GM12878 (cell line): Measurements from ENCODE around the gene SYNDIG1. TPM values are rescaled to one million over a fixed set of nuclear protein-coding genes. Genes with fewer than 3 reads are reported as not detected.

ENCODE experiments used
- ATAC-seq: fragments of 200-7000 bp; cut with Tn5 transposase; 3 replicates; pipeline ENCODE4 v1.9.1; 2020; ENCODE audit warnings: mild to moderate bottlenecking, moderate library complexity
- BruUV-seq: library from RNA; stranded (reverse); fragments of 400-500 nt; replicated peaks from 2 replicates; lab custom pipeline; 2021; lab: Mats Ljungman, UMichigan
- CTCF ChIA-PET: fragments of 300-600 bp; sonication (Branson Sonifier 250); formaldehyde crosslinking; extraction: SDS; loops from one replicate; lab custom pipeline; 2021; ENCODE audit warnings: inconsistent platforms; lab: Yijun Ruan, JAX
- POLR2A ChIA-PET: fragments of 350-600 bp; formaldehyde crosslinking; extraction: SDS; loops from one replicate; lab custom pipeline; 2021; ENCODE audit warnings: inconsistent platforms; lab: Charles Lee
- RAD21 ChIA-PET: fragments of 300-600 bp; sonication (Branson Sonifier 250); formaldehyde crosslinking; loops from one replicate; lab custom pipeline; 2023; ENCODE audit warnings: antibody characterized with exemption; ENCODE audit not compliant: unreplicated experiment; lab: Charles Lee
- SMC1A ChIA-PET: fragments of 300-600 bp; sonication (Branson Sonifier 250); formaldehyde crosslinking; loops from one replicate; lab custom pipeline; 2023; ENCODE audit not compliant: unreplicated experiment, uncharacterized antibody; lab: Charles Lee
- DNase-seq: peaks from one replicate; pipeline ENCODE4 v3.0.0-alpha.2; 2011; ENCODE audit warnings: low read depth, low spot score
- FAIRE-seq: peaks from 3 replicates; lab custom pipeline; 2011; peaks lifted over from hg19 to GRCh38; lab: Jason Lieb, UNC
- H2AFZ ChIP-seq: 2 replicates; pipeline ENCODE4 v1.6.0; 2011; ENCODE audit warnings: low read depth, low read length, control low read depth; ENCODE audit not compliant: control insufficient read depth
- H3K27ac ChIP-seq: 2 replicates; pipeline ENCODE4 v1.5.1; 2011; ENCODE audit warnings: control low read depth; ENCODE audit not compliant: control insufficient read depth, insufficient read depth
- H3K27me3 ChIP-seq, 2 experiments: replicated peaks in 1 of 2; 2 replicates each; pipeline versions ENCODE4 v1.6.0 to v1.6.1; 2011; ENCODE audit warnings: low read length in 1 of 2; ENCODE audit not compliant: control insufficient read depth in 2 of 2, insufficient read depth in 2 of 2
- H3K36me3 ChIP-seq, 2 experiments: 2 replicates each; pipeline ENCODE4 v1.5.1; 2011; ENCODE audit warnings: low read length in 1 of 2; ENCODE audit not compliant: control insufficient read depth in 2 of 2, insufficient read depth in 2 of 2
- H3K4me1 ChIP-seq: 2 replicates; pipeline ENCODE4 v1.6.1; 2011; ENCODE audit warnings: mild to moderate bottlenecking, low read length, moderate library complexity, mixed read lengths; ENCODE audit not compliant: control insufficient read depth, insufficient read depth
- H3K4me2 ChIP-seq: 2 replicates; pipeline ENCODE4 v1.6.0; 2011; ENCODE audit warnings: control low read depth; ENCODE audit not compliant: control insufficient read depth, insufficient read depth
- H3K4me3 ChIP-seq: fragments of 200-600 bp; sonication (generic); 2 replicates; pipeline ENCODE4 v1.5.1; 2016
- H3K79me2 ChIP-seq: 2 replicates; pipeline ENCODE4 v1.6.0; 2011; ENCODE audit warnings: low read length; ENCODE audit not compliant: control insufficient read depth, insufficient read depth
- H3K9ac ChIP-seq: 2 replicates; pipeline ENCODE4 v1.8.0; 2011; ENCODE audit warnings: low read length, control low read depth, mixed read lengths; ENCODE audit not compliant: control insufficient read depth, insufficient read depth
- H3K9me3 ChIP-seq: replicated peaks from 3 replicates; pipeline ENCODE4 v1.5.1; 2011; ENCODE audit warnings: mild to moderate bottlenecking, low read length; ENCODE audit not compliant: control insufficient read depth, insufficient read depth
- H4K20me1 ChIP-seq: 2 replicates; pipeline ENCODE4 v1.6.0; 2011; ENCODE audit not compliant: control insufficient read depth, insufficient read depth
- JUNB ChIP-seq: IDR thresholded peaks from 2 replicates; pipeline ENCODE4 v1.6.1; 2016; ENCODE audit warnings: antibody characterized with exemption, mild to moderate bottlenecking
- KLF5 ChIP-seq: fragments of 450-650 bp; IDR thresholded peaks from 2 replicates; pipeline ENCODE4 v1.6.1; 2014; ENCODE audit warnings: mild to moderate bottlenecking; ENCODE audit not compliant: partially characterized antibody
- MEF2A ChIP-seq: IDR thresholded peaks from 2 replicates; pipeline ENCODE4 v1.6.1; 2011; ENCODE audit warnings: low read depth, mild to moderate bottlenecking, low read length, moderate library complexity; ENCODE audit not compliant: insufficient read depth
- POLR2AphosphoS5 ChIP-seq: IDR thresholded peaks from 2 replicates; pipeline ENCODE4 v1.6.1; 2011; ENCODE audit warnings: mild to moderate bottlenecking, low read length, inconsistent platforms
- PRDM15 ChIP-seq: fragments of 450-650 bp; formaldehyde crosslinking; IDR thresholded peaks from 2 replicates; pipeline ENCODE4 v1.4.0; 2020; ENCODE audit warnings: mild to moderate bottlenecking, moderate library complexity
- SP1 ChIP-seq: IDR thresholded peaks from one replicate; pipeline ENCODE4 v1.6.1; 2011; ENCODE audit warnings: low read depth, low read length
- WGBS: methylation state at CpG from one replicate; pipeline ENCODE4 v1.1.6; 2016; ENCODE audit warnings: low lambda C conversion rate; ENCODE audit not compliant: insufficient replicate concordance, insufficient coverage; ENCODE audit errors: missing lambda C conversion rate; 5-methylcytosine and 5-hydroxymethylcytosine counted together
- in situ Hi-C: fragments of 300-500 bp; cut with MboI; formaldehyde crosslinking; loops from 9 replicates; pipeline ENCODE4 v1.14.3; 2018; ENCODE audit warnings: mixed read lengths
- intact Hi-C: fragments of 100-400 bp; cut with micrococcal nuclease; formaldehyde crosslinking; loops from one replicate; pipeline ENCODE4 v1.14.2; 2022; ENCODE audit not compliant: unreplicated experiment
- polyA plus RNA-seq, 11 experiments: library from polyadenylated mRNA; depleted of rRNA in 4 of 11; unstranded in 6 of 11; stranded (reverse) in 5 of 11; fragments of >200 nt; fragmentation: Nextera tagmentation in 4 of 11; fragmentation: Illumina TruSeq in 1 of 11; extraction: Ambion mirVana in 4 of 11; extraction: Trizol in 1 of 11; gene quantifications; 1 replicate in 1 of 11; 2 replicates in 10 of 11; pipeline versions ENCODE4 v1.2.1 to v1.2.3, GENCODE V29; 2011 to 2016; ENCODE audit warnings: inconsistent platforms in 2 of 11, missing spikeins in 2 of 11, low read depth in 1 of 11
- total RNA-seq, 4 experiments: library from RNA; depleted of rRNA in 3 of 4; stranded (reverse); fragments of >200 nt in 3 of 4; fragmentation: Illumina TruSeq in 1 of 4; extraction: Trizol in 1 of 4; gene quantifications; 2 replicates each; pipeline versions ENCODE4 v1.2.1 to v1.2.3, GENCODE V29; 2013 to 2021
- TF ChIP-seq, protein P1 (sequence below): IDR thresholded peaks from 2 replicates; pipeline ENCODE4 v1.6.1; 2012; ENCODE audit warnings: low read depth, low read length, improper control_type of control experiment
- TF ChIP-seq, protein P2 (sequence below): fragments of 450-650 bp; IDR thresholded peaks from 2 replicates; pipeline ENCODE4 v1.6.1; 2017; ENCODE audit warnings: borderline replicate concordance
- TF ChIP-seq, protein P3 (sequence below): IDR thresholded peaks from 2 replicates; pipeline ENCODE4 v1.6.1; 2012; ENCODE audit warnings: low read depth, low read length, improper control_type of control experiment

SYNDIG1 gene
- total and polyA plus RNA-seq, 10 of the 15 experiments (the other 5 are each of a cell fraction or from before 2014, with no cell fraction given): not detected

- TF ChIP-seq, protein P1, sequence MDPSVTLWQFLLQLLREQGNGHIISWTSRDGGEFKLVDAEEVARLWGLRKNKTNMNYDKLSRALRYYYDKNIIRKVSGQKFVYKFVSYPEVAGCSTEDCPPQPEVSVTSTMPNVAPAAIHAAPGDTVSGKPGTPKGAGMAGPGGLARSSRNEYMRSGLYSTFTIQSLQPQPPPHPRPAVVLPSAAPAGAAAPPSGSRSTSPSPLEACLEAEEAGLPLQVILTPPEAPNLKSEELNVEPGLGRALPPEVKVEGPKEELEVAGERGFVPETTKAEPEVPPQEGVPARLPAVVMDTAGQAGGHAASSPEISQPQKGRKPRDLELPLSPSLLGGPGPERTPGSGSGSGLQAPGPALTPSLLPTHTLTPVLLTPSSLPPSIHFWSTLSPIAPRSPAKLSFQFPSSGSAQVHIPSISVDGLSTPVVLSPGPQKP: no peak
- TF ChIP-seq MEF2A: no peak
- TF ChIP-seq, protein P2, sequence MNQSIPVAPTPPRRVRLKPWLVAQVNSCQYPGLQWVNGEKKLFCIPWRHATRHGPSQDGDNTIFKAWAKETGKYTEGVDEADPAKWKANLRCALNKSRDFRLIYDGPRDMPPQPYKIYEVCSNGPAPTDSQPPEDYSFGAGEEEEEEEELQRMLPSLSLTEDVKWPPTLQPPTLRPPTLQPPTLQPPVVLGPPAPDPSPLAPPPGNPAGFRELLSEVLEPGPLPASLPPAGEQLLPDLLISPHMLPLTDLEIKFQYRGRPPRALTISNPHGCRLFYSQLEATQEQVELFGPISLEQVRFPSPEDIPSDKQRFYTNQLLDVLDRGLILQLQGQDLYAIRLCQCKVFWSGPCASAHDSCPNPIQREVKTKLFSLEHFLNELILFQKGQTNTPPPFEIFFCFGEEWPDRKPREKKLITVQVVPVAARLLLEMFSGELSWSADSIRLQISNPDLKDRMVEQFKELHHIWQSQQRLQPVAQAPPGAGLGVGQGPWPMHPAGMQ: no peak
These were observed 191.2 kb downstream of the SYNDIG1 start (continued) for GRCh38 chr20:24660651-24661050.

- ChIA-PET POLR2A (no interaction called here), SMC1A (no interaction called here), CTCF (no interaction called here), RAD21 (no interaction called here)
- H4K20me1 ChIP-seq: no peaks in the 10 kb centered on the region
- H3K27me3 ChIP-seq: no peaks in the 10 kb centered on the region; a peak in 1 of 4 replicates
- DNase-seq: no peak
- no peak overlapping the region for H3K4me3 ChIP-seq
- H3K79me2 ChIP-seq: no peaks in the 10 kb centered on the region
- 6% methylated on average over 1 of the region's 1 CpG for WGBS
- TF ChIP-seq JUNB (no peak), SP1 (no peak), PRDM15 (no peak), KLF5 (no peak), POLR2AphosphoS5 (no peak)
- TF ChIP-seq, protein P3, sequence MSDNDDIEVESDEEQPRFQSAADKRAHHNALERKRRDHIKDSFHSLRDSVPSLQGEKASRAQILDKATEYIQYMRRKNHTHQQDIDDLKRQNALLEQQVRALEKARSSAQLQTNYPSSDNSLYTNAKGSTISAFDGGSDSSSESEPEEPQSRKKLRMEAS: no peak
- no peaks in the 10 kb centered on the region for H3K9me3 ChIP-seq
- no peak overlapping the region for H2AFZ ChIP-seq
- no peaks in the 10 kb centered on the region for H3K36me3 ChIP-seq
- intact Hi-C loops (no loop called here), in situ Hi-C loops (no loop called here)
- no peak for FAIRE-seq
- no peak overlapping the region for H3K9ac ChIP-seq
- no peak overlapping the region for H3K27ac ChIP-seq
- no peak for ATAC-seq
- no TSS peak for BruUV-seq
- no peak overlapping the region for H3K4me2 ChIP-seq
- no peaks in the 10 kb centered on the region for H3K4me1 ChIP-seq
These were observed 191.8 kb downstream of the SYNDIG1 start for GRCh38 chr20:24661255-24661654.
